ENCODE results near the gene ITGAL.
"Not testable (repeated sequence)": the region's sequence is repeated elsewhere in the genome, so short reads cannot be mapped to it uniquely, and the experiment has no call there.

Gene ITGAL

DNA sequence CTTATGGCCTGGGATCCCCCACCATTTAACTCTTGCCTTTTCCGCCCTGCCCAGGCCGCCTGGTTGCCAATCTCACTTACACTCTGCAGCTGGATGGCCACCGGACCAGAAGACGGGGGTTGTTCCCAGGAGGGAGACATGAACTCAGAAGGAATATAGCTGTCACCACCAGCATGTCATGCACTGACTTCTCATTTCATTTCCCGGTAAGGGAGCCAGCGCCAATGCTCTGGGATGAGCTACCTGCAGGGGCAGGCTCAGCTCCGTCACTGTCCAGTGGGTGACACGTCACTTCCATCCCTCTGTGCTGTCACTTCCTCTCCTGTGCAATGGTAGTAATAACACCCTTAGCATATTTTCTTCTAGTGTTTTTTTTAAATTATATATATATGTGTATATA is 26.7 kb downstream of the ITGAL start:
- DNase-seq = no peak

GRCh38 chr16:30503403-30504296 is 31.1 kb downstream of the ITGAL start:
- DNase-seq = no peak

- no peak for DNase-seq
Observed at GRCh38 chr16:30509081-30509765, 36.7 kb downstream of the ITGAL start.

DNA sequence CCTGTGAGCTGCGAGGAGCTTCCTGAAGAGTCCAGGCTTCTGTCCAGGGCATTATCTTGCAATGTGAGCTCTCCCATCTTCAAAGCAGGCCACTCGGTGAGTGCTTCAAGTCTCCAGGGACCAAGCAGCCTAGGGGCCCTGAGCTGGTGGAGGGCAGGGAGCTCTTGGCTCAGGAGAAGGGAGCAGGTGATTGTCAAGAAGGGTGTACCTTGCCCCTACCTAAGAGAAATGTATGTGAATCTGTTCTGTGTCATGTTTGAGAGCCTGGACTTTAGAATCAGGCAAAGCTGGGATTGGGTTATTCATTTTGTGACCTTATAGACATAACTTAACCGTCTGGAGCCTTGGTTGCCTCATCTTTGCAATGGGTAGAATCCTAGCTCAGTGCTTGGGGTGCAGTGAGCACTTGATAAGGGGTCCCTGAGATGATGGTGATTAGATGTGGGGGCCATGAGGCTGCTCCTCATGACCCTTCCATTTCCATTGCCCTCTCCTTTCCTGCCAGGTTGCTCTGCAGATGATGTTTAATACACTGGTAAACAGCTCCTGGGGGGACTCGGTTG is 37.9 kb downstream of the ITGAL start:
- no peak for DNase-seq

DNA sequence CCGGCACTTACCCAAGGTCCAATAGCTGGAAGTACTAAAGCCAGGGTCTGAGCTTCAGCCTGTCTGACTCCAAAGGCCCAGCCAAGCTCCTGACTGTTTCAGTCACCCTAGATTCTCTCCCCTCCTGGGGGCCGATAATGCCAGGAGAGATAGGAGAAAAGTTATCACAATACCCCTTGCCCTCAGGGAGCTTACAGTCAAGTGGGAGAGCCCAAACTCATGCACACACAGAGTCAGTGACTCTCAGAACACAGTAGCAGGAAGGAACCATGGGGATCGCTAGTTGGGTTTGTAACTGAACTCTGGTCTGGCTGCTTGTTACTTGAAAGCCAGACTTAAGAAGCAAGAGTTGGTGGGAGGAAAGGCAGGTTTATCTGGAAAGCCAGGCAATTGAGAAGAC is 39.0 kb downstream of the ITGAL start:
- no peak for DNase-seq

DNA sequence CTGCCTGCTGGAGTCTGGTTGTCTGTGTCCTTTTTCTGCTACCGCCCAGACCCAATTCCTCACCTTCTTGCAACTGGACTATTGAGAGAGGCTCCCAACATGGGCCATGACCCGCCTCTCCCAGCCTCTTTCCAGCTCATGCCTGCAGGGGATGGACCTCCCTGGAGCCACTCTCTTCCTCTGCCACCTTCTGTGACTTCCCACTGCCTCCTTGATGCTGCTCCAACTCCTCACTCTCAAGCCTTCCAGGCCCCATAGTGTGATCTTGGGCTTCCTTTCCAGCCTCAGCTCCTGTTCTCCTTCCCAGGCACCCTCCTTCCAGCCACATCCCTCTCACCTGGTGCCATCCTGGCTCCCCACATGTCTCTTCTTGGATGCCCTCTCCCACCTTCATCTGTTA is 42.7 kb downstream of the ITGAL start:
- DNase-seq = no peak

DNA sequence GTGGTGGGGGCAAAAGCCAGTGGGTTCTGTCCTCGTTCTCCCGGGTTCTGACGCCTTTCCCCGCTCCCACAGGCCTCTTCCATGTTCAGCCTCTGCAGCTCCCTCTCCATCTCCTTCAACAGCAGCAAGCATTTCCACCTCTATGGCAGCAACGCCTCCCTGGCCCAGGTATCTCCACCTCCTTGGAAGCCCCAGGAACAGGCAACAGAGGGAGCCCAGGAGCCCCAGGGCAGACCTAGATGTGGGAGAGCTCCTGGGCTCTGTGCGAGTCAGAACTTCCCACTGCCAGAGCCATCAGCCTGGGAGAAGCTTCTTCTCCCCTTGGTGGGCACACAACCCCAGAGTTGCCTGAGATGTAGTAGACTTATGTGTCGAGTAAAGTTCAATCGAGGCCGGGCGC is 46.0 kb downstream of the ITGAL start:
- DNase-seq = no peak

- no peak for DNase-seq
Observed at GRCh38 chr16:30519120-30520049, 46.8 kb downstream of the ITGAL start.

DNA sequence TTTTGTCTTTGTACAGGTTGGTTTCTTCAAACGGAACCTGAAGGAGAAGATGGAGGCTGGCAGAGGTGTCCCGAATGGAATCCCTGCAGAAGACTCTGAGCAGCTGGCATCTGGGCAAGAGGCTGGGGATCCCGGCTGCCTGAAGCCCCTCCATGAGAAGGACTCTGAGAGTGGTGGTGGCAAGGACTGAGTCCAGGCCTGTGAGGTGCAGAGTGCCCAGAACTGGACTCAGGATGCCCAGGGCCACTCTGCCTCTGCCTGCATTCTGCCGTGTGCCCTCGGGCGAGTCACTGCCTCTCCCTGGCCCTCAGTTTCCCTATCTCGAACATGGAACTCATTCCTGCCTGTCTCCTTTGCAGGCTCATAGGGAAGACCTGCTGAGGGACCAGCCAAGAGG is 48.9 kb downstream of the ITGAL start:
- no peak for DNase-seq

GRCh38 chr16:30521873-30522641 is 49.5 kb downstream of the ITGAL start:
- DNase-seq = no peak

GRCh38 chr16:30522702-30523463 is 50.3 kb downstream of the ITGAL start:
- not testable (repeated sequence) for DNase-seq

- DNase-seq = no peak
Observed at GRCh38 chr16:30523768-30524574, 51.4 kb downstream of the ITGAL start.

DNA sequence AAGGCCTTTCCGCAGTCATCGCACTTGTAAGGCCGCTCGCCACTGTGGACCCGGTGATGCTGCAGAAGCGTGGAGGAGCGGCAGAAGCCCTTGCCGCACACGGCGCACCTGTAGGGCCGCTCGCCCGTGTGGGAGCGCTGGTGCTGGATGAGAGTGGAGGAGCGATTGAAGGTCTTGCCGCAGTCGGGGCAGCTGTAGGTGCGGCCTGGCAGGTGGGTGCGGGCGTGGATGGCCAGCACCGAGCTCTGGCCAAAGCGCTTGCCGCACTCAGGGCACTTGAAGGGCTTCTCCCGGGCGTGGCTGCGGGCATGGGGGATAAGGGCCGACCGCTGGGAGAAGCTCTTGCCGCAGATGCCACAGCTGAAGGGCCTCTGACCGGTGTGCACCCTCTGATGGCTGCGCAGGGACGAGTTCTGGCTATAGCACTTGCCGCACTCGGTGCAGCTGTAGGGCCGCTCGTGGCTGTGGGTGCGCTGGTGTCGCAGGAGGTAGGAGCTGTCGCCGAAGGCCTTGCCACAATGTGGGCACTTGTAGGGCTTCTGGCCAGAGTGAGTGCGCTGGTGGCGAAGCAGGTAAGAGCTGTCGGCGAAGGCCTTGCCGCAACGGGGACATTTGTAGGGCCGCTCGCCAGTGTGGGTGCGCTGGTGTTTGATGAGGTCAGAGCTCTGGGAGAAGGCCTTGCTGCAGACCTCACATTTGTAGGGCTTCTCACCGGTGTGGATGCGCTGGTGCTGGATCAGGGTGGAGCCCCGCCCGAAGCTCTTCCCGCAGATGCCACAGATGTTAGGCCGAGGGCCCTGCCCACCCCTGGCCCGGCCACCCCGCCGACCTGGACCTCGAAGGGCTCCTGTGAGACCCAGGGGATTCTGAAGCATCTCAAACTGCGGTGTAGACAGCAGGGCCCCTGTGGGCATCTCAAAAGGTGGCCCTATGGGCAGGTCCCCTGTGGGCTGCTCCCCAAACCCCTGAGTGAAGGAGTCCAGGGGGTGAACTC is 52.3 kb downstream of the ITGAL start:
- DNase-seq = no peak

GRCh38 chr16:30525844-30526136 is 53.2 kb downstream of the ITGAL start:
- no peak for DNase-seq

GRCh38 chr16:30526137-30526822 is 53.7 kb downstream of the ITGAL start, which contains the start of gene ZNF768:
Gene ZNF768, minus strand, starts transcription at chr16:30526566. Its CDS starts 153 bp downstream, at chr16:30526413.
- DNase-seq = peak; percentile 80

DNA sequence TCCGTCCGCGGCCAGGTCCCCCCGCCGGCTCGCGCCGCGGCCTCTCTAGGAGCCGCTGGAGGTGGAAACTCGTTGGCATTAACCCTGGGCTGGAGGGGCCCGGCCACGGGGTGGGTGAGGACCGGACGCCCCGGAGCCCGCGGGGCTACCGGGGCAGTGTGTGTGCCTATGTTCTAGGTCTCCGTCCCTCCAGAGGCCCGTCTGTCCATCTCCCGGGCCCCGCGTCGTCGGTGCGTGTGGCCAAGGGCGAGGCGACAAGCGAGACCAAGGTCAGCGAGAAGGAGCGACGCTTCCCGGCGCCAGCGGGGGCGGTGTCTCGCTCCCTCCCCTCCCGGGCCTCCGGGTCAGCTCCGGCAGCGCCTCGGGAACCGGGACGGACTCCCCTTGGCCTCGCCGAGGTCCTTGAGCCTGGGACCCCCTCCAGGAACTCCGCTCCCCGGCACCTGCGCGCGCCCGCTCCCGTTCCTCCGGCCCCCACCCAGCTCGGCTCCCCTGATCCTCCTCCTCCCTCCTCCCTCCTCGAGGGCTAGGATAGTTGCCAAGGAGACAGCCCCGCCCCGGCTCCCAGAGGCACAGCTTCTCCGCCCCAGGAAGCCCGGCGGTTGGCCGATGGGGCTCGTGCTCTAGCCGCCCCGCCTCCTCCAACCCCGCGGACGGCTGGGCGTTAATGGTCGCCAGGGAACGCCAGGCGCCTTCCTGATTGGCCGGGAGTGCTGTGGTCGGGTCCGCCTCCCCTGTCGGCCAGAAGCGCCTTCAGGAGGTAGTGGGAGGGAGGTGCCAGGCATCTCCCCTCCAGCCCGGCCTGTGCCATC is 54.5 kb downstream of the ITGAL start:
- peak; percentile 99 for DNase-seq

- DNase-seq = peak; percentile 65
Observed at GRCh38 chr16:30527635-30528178, 55.2 kb downstream of the ITGAL start.

All from NCI-H146 (cell line).